Subcutaneous adipose tissue (tissue), 4 donors: ENCODE measurements around the gene PTPRQ. TPM values are rescaled to one million over a fixed set of nuclear protein-coding genes. Genes with fewer than 3 reads are reported as not detected.

Source experiments
- CTCF ChIP-seq: fragments of 450-650 bp; IDR thresholded peaks from one replicate; pipeline ENCODE4 v1.5.1; 2016; ENCODE audit warnings: low read depth, mild to moderate bottlenecking, control low read depth, antibody characterized with exemption, moderate library complexity
- total RNA-seq, 4 donors: library from RNA; depleted of rRNA; stranded (reverse); fragments of >200 nt; gene quantifications; one replicate each; pipeline ENCODE4 v1.1.0, GENCODE V29; 2016

PTPRQ gene
- total RNA-seq, 4 donors from 2014 or later, result 0.34 to 5.5 (median 2.2) TPM

DNA sequence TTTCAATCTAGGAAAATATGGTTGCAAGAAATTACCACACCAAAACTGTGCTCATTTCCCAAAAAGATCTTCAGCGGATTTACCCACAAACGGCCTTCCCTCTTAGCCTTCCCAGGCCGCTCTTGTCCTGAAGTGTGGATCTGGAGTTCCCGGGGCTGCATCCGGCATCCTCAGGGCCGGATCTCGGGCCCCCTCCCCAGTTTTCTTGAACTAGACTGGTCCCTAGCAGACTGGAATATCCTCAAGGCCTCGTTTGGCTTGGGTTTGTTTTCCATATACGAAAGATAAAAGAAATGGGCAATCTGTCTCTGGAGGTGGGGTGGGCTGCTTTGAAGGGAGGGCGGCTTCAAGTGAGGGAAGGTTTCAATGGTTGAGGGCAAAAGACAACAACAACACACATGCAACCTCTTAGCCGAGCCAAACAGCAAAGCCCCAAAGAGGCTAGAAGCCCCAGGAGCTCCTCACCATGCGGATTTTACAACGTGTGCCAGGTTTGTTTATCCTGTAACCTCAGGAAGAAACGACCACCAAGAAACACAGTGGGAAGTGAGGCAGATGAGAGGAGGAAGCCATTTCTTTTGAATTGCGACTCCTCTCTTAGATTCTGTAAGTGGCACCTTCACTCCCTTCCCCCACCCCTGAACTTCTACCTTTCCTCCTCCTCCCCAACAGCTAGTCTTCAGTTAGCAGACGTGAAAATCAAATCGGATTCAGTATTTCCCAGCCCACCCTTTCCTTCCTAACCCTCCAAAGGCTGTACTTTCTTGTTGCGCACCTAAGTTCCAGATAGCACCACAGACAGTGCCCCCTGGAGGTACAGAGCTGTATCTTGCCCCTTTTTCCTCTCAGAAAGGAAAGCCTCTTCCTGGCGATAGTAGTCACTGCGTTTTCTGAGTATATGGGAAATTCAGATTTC, 266.0 kb downstream of the PTPRQ start:
- no peak for TF ChIP-seq CTCF

DNA sequence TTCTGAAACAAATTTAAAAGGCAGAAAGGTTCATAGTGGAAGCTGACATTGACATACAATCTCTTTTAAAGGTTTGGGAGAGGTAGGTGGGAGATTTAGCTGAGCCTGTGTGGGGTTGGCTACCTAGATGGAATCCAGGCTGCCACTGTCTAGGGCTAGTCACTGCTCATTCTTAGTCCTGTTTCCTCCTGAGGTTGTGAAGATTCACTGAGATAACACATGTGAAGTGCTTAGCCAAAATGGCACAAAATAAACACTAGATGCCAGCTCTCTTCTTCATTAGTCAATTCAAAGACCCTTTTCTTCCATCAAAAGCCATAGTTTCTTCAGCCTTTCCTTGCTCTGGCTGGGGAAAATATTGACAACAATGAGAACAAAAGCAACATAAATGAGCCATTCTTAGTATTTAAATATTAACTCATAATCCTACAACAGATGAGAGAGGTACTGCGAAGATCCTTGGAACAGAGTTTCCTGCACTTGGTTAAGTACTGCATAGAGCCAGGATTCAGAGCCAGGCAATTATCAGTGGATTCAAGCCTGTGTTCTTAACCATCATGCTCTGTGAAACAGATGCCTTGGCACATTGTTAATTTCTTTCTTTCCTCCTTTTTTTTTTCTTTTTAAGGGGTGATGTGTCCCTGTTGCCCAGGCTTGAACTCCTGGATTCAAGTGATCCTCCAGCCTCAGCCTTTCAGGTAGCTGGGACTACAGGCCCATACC, 266.9 kb downstream of the PTPRQ start:
- no peak for TF ChIP-seq CTCF

DNA sequence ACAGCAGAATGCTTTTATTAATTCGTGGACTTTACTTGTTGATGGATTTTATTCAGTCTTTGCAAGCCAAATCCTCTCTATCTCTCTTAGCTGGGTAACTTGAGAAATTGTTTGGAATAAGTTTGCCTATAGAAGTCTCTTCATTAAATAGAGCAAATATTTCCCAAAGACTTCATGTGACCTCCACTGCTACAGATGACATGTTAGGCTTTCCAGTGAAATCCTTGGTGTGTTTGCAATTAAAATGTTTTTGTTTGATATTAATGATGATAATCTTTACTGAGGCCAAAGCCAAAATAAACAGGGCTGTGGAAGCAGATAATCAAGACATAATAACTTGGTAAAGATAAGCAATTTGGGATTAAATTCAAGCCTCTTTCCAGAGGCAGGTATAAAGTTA, 267.8 kb downstream of the PTPRQ start:
- TF ChIP-seq CTCF, result no peak

GRCh38 chr12:80712866-80713265, 268.8 kb downstream of the PTPRQ start:
- TF ChIP-seq CTCF, result no peak

- no peak for TF ChIP-seq CTCF
Observed at GRCh38 chr12:80713419-80713818, 269.4 kb downstream of the PTPRQ start.

DNA sequence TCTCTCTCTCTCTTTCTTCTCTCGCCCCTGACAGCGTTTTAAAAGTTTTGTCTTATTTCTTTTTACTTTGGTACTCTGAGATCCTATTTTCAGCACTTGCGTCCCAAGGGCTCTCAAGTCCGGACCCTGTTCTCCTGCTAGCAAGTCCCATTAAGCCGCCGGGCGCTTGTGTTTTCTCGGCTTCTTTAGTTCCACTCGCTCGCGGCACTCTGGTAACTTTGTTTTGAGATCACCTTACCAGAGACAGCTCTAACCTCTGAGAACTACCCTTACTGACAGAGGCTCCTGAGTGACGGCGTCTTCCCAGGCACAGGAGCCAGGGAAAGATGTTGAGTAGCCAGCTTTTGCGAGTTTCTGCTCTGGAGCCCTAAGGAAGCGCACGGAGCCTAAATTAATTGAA, 270.0 kb downstream of the PTPRQ start:
- no peak for TF ChIP-seq CTCF

DNA sequence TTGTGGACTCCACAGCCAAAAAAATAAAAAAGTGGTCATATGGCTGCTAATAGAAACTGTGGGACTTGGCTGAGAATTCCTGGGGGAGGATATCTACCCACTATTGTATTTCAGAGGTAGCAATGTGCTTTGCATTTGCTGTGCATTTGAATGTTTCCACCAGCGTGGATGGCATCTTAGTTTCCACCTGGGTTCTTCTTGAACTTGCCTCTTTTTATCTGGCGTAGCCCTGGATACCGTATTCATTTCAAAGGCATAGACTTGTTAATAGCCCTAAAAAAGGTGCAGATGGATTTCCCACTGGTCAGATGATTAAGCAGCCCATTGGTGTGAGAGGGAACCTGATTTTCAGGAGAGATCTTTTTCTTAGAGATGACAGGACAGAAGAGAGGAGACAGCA, 270.8 kb downstream of the PTPRQ start:
- TF ChIP-seq CTCF, result no peak
